Upper lobe of right lung (tissue), 1 donor: ENCODE results near the gene AASDHPPT. TPM values are rescaled to one million over a fixed set of nuclear protein-coding genes. Genes with fewer than 3 reads are reported as not detected.

Experiments
- ATAC-seq: fragments of 200-7000 bp; cut with Tn5 transposase; one replicate; pipeline ENCODE4 v1.9.1; 2020; ENCODE audit warnings: mild to moderate bottlenecking, moderate library complexity
- DNase-seq: peaks from one replicate; pipeline ENCODE4 v3.0.0-alpha.2; 2020
- H3K27ac ChIP-seq: fragments of 200-600 bp; one replicate; pipeline ENCODE4 v1.8.0; 2022
- H3K27me3 ChIP-seq: fragments of 200-600 bp; one replicate; pipeline ENCODE4 v1.8.0; 2022; ENCODE audit warnings: mild to moderate bottlenecking
- H3K36me3 ChIP-seq: fragments of 200-600 bp; one replicate; pipeline ENCODE4 v1.8.0; 2022
- H3K4me1 ChIP-seq: fragments of 200-600 bp; one replicate; pipeline ENCODE4 v1.8.0; 2022
- H3K4me3 ChIP-seq: fragments of 200-600 bp; one replicate; pipeline ENCODE4 v1.8.0; 2022; ENCODE audit warnings: mild to moderate bottlenecking
- H3K9me3 ChIP-seq: fragments of 200-600 bp; one replicate; pipeline ENCODE4 v1.8.0; 2022
- CTCF ChIP-seq: fragments of 200-600 bp; IDR thresholded peaks from one replicate; pipeline ENCODE4 v1.8.0; 2022; ENCODE audit warnings: antibody characterized with exemption
- intact Hi-C: fragments of 100-400 bp; cut with DNase I; formaldehyde crosslinking; loops from one replicate; pipeline ENCODE4 v1.11.0; 2022
- total RNA-seq: library from RNA; stranded (reverse); fragmentation: NEBNext Ultra II Directional; extraction: Animal tissue kit (Norgen Biotek cat#: 25700); gene quantifications from one replicate; pipeline ENCODE4 v1.2.1, GENCODE V29; 2021
- donor health status: DM: no; HTN: yes; CAD: no; lungs with severe emphysema.

AASDHPPT gene
- total RNA-seq, 1 donor from 2014 or later = 27.4 TPM

GRCh38 chr11:106087815-106088435 is 10.5 kb downstream of the AASDHPPT start:
- peaks cover 12% of the 10 kb centered on the region for H3K4me1 ChIP-seq

GRCh38 chr11:106088896-106089295 is 11.4 kb downstream of the AASDHPPT start:
- no peak for TF ChIP-seq CTCF
- DNase-seq (no peak), ATAC-seq (no peak)
- H3K27me3 ChIP-seq = no peaks in the 10 kb centered on the region
- no peak overlapping the region for H3K4me3 ChIP-seq
- H3K36me3 ChIP-seq = peaks cover 31% of the 10 kb centered on the region
- peaks cover 11% of the 10 kb centered on the region for H3K4me1 ChIP-seq
- intact Hi-C loops = no loop called here
- no peak overlapping the region for H3K27ac ChIP-seq
- no peaks in the 10 kb centered on the region for H3K9me3 ChIP-seq

More at GRCh38 chr11:106087815-106088435, 10.5 kb downstream of the AASDHPPT start:
- ATAC-seq (peak; percentile 83), DNase-seq (peak; percentile 52)
- Histone ChIP-seq H3K9me3 (no peaks in the 10 kb centered on the region), H3K36me3 (peaks cover 30% of the 10 kb centered on the region), H3K27me3 (no peaks in the 10 kb centered on the region), H3K4me3 (no peak overlapping the region), H3K27ac (no peak overlapping the region)
- peak; percentile 87 for TF ChIP-seq CTCF
- intact Hi-C loops = no loop called here

GRCh38 chr11:106091480-106092123 is 14.1 kb downstream of the AASDHPPT start:
- H3K36me3 ChIP-seq = peaks cover 55% of the 10 kb centered on the region
- ATAC-seq = peak; percentile 81

GRCh38 chr11:106092446-106092845 is 15.0 kb downstream of the AASDHPPT start:
- intact Hi-C loops = no loop called here
- H3K27ac ChIP-seq = no peak overlapping the region
- peaks cover 63% of the 10 kb centered on the region for H3K36me3 ChIP-seq
- H3K9me3 ChIP-seq = no peaks in the 10 kb centered on the region
- peaks cover 2% of the 10 kb centered on the region for H3K4me1 ChIP-seq
- no peak for TF ChIP-seq CTCF
- ATAC-seq (no peak), DNase-seq (no peak)
- H3K27me3 ChIP-seq = no peaks in the 10 kb centered on the region
- no peak overlapping the region for H3K4me3 ChIP-seq

More at GRCh38 chr11:106091480-106092123, 14.1 kb downstream of the AASDHPPT start:
- TF ChIP-seq CTCF = no peak
- Histone ChIP-seq H3K27me3 (no peaks in the 10 kb centered on the region), H3K27ac (no peak overlapping the region), H3K4me1 (peaks cover 11% of the 10 kb centered on the region), H3K4me3 (no peak overlapping the region), H3K9me3 (no peaks in the 10 kb centered on the region)
- peak; percentile 21 for DNase-seq
- intact Hi-C loops = no loop called here

- no peaks in the 10 kb centered on the region for H3K27me3 ChIP-seq
- H3K4me1 ChIP-seq = no peaks in the 10 kb centered on the region
- no peak for TF ChIP-seq CTCF
- H3K9me3 ChIP-seq = no peaks in the 10 kb centered on the region
- peaks cover 51% of the 10 kb centered on the region for H3K36me3 ChIP-seq
- H3K4me3 ChIP-seq = no peak overlapping the region
- no peak for ATAC-seq
- intact Hi-C loops = no loop called here
- no peak for DNase-seq
- H3K27ac ChIP-seq = no peak overlapping the region
Measured at GRCh38 chr11:106098893-106099553, 21.6 kb downstream of the AASDHPPT start.
